Activated CD8-positive, alpha-beta memory T cell treated with anti-CD3 and anti-CD28 coated beads for 36 hours (primary cell): ENCODE measurements around the gene NEK7. TPM values are rescaled to one million over a fixed set of nuclear protein-coding genes. Genes with fewer than 3 reads are reported as not detected.

Source experiments
- CTCF ChIA-PET: fragments of 350-600 bp; sonication (Branson Sonifier 250); formaldehyde crosslinking; loops from one replicate; lab custom pipeline; 2021; ENCODE audit warnings: antibody characterized with exemption; lab: Charles Lee
- POLR2A ChIA-PET: fragments of 350-600 bp; sonication (Branson Sonifier 250); formaldehyde crosslinking; loops from one replicate; lab custom pipeline; 2021; ENCODE audit warnings: antibody characterized with exemption; lab: Charles Lee
- total RNA-seq, 2 experiments: library from RNA; stranded (reverse); gene quantifications; one replicate each; pipeline ENCODE4 v1.2.3, GENCODE V29; 2021

The NEK7 gene
- total RNA-seq, 2 experiments from 2014 or later = 64.7 to 68.7 TPM

- ChIA-PET POLR2A (no interaction called here), CTCF (no interaction called here)
Observed at GRCh38 chr1:198267921-198268320, 111.1 kb downstream of the NEK7 start.

DNA sequence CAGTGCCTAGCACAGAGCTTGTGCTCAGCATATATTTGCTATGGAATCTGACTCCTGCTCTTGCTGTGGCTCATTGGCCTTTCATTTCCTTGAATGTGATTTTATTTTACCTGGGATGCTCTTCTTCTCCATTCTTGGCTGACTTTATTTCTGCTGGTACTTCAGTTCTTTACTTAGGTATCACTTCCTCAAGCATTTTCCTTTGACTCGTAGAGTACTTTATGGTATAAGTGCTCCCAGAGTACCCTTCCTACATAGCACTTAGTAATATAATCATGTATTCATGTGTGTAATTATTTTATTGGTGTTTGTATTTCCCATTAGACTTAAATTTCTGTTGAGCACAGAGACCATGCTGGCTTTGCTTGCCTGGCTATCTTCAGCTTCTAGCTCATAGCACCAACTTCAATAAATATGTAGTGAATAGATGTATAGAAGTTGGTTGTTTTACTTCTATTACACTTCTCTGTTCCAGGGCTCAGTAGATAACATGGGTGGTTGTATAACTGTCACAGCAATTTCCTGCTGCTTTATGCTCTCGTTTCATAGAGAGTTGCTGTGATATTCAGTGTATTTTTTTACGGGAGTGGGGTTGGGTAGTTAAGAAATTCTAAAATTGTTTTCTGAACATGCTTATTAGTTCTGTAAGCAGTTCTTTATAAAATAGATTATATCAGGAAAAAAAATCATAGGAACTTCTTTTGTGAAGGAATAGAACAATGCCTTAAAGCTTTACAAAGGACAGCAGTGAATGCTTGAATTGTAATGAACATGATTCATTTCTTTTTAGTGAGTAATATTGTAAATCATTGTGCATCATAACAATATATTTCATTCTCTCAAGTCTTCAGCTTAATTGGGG, 112.2 kb downstream of the NEK7 start:
- ChIA-PET CTCF (interaction anchor here (1.0 kb wide), 1 partner anchor 97 kb away, joined by 3 read pairs; no protein-coding TSS in a partner anchor), POLR2A (no interaction called here)

DNA sequence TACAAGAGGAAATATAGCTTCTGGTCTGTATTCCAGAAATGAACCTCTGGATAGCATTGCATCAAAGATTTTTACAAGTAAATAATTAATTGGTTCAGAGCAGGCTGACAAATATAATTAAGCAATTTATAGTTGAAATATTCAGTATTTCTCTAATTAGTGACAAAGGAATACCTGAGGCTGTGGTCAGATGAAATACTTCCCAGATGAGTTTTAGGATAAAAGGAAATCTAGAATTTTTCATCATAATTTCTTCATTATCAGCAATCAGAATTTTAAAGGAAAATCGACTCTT, 112.8 kb downstream of the NEK7 start:
- CTCF ChIA-PET = interaction anchor here (1.0 kb wide), 1 partner anchor 97 kb away, joined by 3 read pairs; no protein-coding TSS in a partner anchor
- POLR2A ChIA-PET = no interaction called here

DNA sequence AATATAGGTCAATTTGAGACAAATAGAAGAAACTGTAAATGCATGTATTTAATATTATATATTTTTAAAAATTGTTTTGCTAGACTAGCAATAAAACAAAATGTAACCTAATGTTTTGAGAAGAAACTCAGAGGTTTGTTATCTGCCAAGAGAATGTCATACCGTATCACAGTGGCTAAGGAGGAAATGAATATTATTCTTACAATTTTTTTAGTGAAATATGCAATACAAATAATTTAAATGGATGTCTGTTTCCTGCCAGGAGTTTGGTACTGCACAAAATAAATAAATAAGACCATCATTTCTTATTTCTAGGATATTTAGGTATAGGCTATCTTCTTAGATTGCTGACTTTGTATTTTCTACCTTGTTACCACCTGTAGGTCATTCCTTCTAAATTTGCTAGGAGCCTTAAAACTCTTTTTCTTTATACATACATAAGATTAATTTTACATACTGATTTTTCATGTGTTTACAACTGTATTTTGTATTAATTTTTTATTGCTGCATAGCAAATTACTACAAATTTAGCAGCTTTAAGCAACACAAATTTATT, 113.6 kb downstream of the NEK7 start:
- ChIA-PET POLR2A (no interaction called here), CTCF (no interaction called here)

DNA sequence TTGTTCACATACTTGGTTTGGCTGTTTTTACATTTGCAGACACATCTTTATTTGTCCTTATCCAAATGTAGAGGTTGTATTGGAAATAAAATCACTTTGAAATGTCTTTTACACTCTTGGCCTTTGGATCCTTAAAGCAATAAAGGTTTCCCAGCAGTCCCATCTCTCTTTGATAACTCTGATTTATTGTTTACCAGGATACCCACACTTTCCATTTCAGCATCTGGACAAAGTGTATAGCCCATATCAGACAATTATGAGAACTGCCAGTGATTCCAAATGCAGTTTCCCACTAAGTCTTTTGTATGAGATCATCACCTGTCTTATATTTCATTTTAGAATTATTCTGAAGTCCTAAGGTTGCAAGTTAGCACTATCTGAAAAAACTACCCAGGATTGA, 114.7 kb downstream of the NEK7 start:
- CTCF ChIA-PET = no interaction called here
- POLR2A ChIA-PET = no interaction called here

DNA sequence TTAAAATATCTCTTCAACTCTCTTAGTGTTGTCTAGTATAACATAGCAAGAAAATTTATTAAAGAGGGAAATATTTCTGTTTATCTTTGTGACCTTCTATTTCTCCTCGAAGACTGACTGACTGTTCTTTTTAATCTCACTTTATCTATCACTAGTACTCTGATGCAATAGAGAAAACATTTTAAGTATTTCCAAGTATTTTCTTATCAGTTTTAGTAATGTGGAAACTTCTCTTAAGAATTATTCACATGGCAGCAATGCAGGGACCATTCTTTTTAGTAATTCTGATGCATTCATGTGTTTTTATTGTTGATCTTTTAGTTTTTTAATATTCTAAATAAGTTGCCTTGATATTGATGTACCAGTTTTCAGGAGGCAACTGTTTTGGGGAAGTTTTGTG, 115.7 kb downstream of the NEK7 start:
- CTCF ChIA-PET = no interaction called here
- POLR2A ChIA-PET = no interaction called here

DNA sequence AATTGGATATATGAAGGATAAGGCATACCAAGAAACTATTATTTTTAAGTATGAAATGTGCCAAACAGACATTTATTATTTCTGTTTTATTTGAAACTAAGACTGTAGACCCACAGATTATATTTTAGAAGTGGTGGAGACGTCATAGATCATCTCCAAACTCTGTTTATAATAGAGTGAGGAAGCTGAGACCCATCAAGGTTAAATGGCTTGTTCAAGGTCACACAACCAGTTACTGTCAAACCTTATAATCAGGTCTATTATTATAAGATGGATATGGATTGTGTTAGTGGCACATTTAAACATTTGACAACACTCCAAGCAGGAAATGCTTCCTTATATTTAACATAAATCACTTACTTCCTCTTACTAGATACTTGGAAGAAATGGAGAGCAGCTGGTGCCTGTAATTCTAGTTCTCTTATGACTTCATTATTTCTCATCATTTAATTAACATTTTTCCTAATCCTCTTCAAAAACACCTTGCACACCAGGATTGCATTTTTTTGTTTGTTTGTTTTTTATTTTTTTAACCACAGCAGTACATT, 117.0 kb downstream of the NEK7 start:
- ChIA-PET CTCF (no interaction called here), POLR2A (no interaction called here)

- POLR2A ChIA-PET = no interaction called here
- CTCF ChIA-PET = no interaction called here
Observed at GRCh38 chr1:198275597-198275996, 118.8 kb downstream of the NEK7 start.

- POLR2A ChIA-PET = no interaction called here
- CTCF ChIA-PET = no interaction called here
Observed at GRCh38 chr1:198276241-198276640, 119.4 kb downstream of the NEK7 start.

DNA sequence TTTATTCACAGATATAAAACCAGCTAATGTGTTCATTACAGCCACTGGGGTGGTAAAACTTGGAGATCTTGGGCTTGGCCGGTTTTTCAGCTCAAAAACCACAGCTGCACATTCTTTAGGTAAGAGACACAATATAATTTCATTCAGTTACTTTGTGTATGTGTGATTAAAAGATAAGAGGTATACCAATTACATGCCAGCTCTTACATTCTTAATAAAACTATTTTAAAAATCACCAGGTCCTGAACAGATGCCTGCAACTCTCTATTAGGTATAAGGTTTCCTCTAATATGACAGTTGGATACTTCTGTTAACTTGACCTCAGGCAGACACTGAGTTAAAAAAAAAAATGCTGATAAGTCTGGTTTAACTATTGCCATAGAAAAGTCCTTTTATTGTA, 122.1 kb downstream of the NEK7 start:
- CTCF ChIA-PET = no interaction called here
- POLR2A ChIA-PET = no interaction called here

DNA sequence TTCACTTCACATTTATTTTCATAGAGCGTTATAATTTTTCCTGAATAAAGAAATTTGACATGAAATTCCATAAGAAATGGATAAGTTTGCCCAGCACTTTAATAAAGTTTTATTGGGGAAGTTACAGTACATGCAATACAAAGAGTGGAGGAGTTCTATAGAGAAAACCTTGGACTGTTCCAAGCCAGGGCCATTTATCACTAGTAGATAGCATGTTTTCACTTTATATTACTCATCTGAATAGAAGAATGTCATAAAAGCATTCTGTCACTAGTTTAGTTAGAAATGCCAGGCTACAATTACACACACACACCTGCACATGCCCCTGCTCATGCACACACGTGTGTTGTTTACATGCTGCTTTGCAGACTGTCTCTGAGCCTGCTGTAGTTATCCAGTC, 123.3 kb downstream of the NEK7 start:
- POLR2A ChIA-PET = no interaction called here
- CTCF ChIA-PET = no interaction called here

- POLR2A ChIA-PET = no interaction called here
- CTCF ChIA-PET = no interaction called here
Observed at GRCh38 chr1:198281911-198282310, 125.1 kb downstream of the NEK7 start.

DNA sequence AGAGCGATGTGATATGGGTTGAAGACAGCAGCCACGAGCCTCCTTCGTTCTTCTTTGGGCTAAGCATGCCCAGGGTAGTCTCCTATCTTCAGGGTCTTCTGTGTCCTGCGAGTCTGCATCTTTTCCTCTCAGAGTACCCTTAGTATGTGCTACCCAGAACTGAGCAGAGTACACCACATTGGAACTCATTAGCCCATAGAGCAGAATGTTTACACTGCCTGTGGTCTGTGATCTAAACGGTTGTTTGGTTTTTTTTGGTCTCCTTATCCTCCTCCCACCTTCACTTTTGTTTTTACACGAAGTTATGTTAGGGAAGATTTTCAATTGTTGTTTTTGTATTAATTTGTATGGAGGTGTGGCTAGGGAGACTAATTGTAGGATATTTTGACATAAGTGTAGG, 126.4 kb downstream of the NEK7 start:
- CTCF ChIA-PET = no interaction called here

GRCh38 chr1:198287916-198288315, 131.1 kb downstream of the NEK7 start:
- ChIA-PET CTCF (no interaction called here), POLR2A (no interaction called here)

More for the DNA sequence above, 126.4 kb downstream of the NEK7 start:
- POLR2A ChIA-PET = no interaction called here

GRCh38 chr1:198290089-198290683, 133.4 kb downstream of the NEK7 start:
- CTCF ChIA-PET = no interaction called here
- POLR2A ChIA-PET = no interaction called here

GRCh38 chr1:198291036-198291435, 134.2 kb downstream of the NEK7 start:
- ChIA-PET CTCF (no interaction called here), POLR2A (no interaction called here)

GRCh38 chr1:198291924-198292323, 135.1 kb downstream of the NEK7 start:
- ChIA-PET POLR2A (no interaction called here), CTCF (no interaction called here)

DNA sequence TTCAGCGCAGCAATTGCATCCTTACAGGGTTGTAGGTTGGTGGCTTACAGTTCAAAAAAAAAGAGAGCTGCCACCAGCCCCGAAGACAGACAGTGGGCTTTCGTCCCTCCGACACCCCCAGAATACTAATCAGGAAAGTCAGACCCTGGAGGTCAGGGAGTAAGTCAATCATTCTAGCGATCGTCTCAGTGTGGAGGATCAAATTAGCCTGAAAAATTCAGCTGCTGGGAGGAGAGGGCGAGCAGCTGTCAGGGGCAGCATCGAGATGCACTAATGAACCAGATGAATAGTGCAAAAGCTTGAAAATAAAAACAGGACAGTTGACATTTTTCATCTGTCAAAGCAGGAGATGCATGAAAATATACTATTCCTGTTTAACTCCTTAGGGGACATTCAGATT, 138.4 kb downstream of the NEK7 start:
- ChIA-PET CTCF (no interaction called here), POLR2A (no interaction called here)

DNA sequence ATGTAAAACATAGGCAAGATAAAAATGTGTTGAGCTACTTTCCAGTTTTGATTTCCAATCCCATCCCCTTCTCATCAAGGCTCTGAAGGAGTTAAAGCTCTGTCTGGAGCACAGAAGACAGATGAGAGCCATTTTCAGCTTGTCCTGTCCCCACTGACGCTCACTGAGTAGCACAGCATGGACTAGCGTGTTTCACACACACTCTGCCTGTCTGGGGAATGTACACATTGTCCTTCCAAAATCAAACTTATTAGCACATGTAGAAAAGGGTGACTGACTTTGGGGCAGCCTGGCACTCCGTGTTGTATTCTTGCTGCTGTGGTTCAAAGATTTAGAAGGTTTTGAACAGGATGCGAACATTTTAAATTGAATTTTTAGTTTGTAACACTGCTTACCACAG, 139.2 kb downstream of the NEK7 start:
- ChIA-PET POLR2A (no interaction called here), CTCF (no interaction called here)

DNA sequence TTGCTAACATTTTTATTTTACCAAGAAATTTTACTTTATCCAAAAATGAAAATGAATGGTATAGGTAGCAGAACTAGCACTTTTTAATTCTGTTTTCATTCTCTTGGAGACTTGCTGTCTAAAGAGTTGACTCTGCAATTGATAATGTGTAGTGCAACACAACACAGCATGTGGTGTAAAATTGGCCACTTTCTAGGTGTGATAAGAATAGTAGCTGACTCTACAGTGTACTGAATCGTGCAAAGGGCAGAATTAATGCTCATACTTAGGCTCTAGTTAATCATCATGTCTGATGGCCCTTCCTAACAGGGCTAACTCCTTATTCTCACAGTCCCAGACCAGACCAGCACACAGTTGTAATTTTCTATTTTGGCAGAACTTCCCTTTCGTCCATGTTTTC, 140.5 kb downstream of the NEK7 start:
- POLR2A ChIA-PET = no interaction called here
- CTCF ChIA-PET = no interaction called here

GRCh38 chr1:198298640-198299039, 141.8 kb downstream of the NEK7 start:
- CTCF ChIA-PET = no interaction called here

More at GRCh38 chr1:198298640-198299039, 141.8 kb downstream of the NEK7 start:
- POLR2A ChIA-PET = no interaction called here
